Calu3 (cell line): ENCODE measurements around the gene THEMIS. TPM values are rescaled to one million over a fixed set of nuclear protein-coding genes. Genes with fewer than 3 reads are reported as not detected.

ENCODE experiments used
- Bru-seq: library from RNA; stranded (reverse); fragments of 400-500 nt; gene quantifications from one replicate; lab custom pipeline; 2021; lab: Mats Ljungman, UMichigan
- BruChase-seq, 2 experiments: library from RNA; stranded (reverse); fragments of 400-500 nt; gene quantifications; one replicate each; lab custom pipeline; 2021; lab: Mats Ljungman, UMichigan
- BruUV-seq: library from RNA; stranded (reverse); fragments of 400-500 nt; replicated peaks from 2 replicates; lab custom pipeline; 2021; lab: Mats Ljungman, UMichigan
- CTCF ChIA-PET: fragments of 300-600 bp; sonication (Branson Sonifier 250); formaldehyde crosslinking; loops from one replicate; lab custom pipeline; 2022; ENCODE audit warnings: antibody characterized with exemption; lab: Charles Lee
- DNase-seq: peaks from one replicate; pipeline ENCODE4 v3.0.0; 2022
- H3K27ac Mint-ChIP-seq: one replicate; pipeline ENCODE4 v1.8.0; 2022; ENCODE audit warnings: mixed read lengths; ENCODE audit not compliant: unreplicated experiment
- H3K27me3 Mint-ChIP-seq: one replicate; pipeline ENCODE4 v1.8.0; 2022; ENCODE audit warnings: mixed read lengths; ENCODE audit not compliant: unreplicated experiment
- H3K36me3 Mint-ChIP-seq: one replicate; pipeline ENCODE4 v1.8.0; 2022; ENCODE audit warnings: mild to moderate bottlenecking, moderate library complexity, mixed read lengths; ENCODE audit not compliant: insufficient read depth, unreplicated experiment
- H3K4me1 Mint-ChIP-seq: one replicate; pipeline ENCODE4 v1.8.0; 2022; ENCODE audit warnings: mild to moderate bottlenecking, low read depth, mixed read lengths; ENCODE audit not compliant: unreplicated experiment
- H3K4me3 Mint-ChIP-seq: one replicate; pipeline ENCODE4 v1.8.0; 2022; ENCODE audit warnings: mild to moderate bottlenecking, low read depth, moderate library complexity, mixed read lengths; ENCODE audit not compliant: unreplicated experiment
- H3K9me3 Mint-ChIP-seq: one replicate; pipeline ENCODE4 v1.8.0; 2022; ENCODE audit warnings: low read depth, mixed read lengths; ENCODE audit not compliant: unreplicated experiment
- CTCF ChIP-seq: fragments of 200-600 bp; IDR thresholded peaks from one replicate; pipeline ENCODE4 v1.8.0; 2022; ENCODE audit warnings: antibody characterized with exemption; ENCODE audit not compliant: unreplicated experiment
- intact Hi-C: fragments of 100-400 bp; cut with micrococcal nuclease; formaldehyde crosslinking; loops from one replicate; pipeline ENCODE4 v1.10.0; 2022; ENCODE audit not compliant: unreplicated experiment
- long read RNA-seq: library from polyadenylated mRNA; stranded (forward); transcript quantifications from one replicate; pipeline ENCODE4 v2.0.0, GENCODE V29; 2022
- total RNA-seq: library from RNA; stranded (reverse); gene quantifications from 2 replicates; pipeline ENCODE4 v1.2.3, GENCODE V29; 2022

The THEMIS gene
- not detected in 2 replicates for total RNA-seq
- Bru-seq, nascent RNA: percentile 5 among the genes with signal in this experiment
- BruChase-seq, experiment 1, labeled RNA remaining after a 6-hour chase: percentile 7 among the genes with signal in this experiment
- BruChase-seq, experiment 2, labeled RNA remaining after a 2-hour chase: percentile 7 among the genes with signal in this experiment
- long read RNA-seq: 0 reads

GRCh38 chr6:127900935-127901334 is at the start of gene THEMIS:
Gene THEMIS, minus strand, starts transcription at chr6:127901058. Its CDS starts 126 bp downstream, at chr6:127900932.
- TF ChIP-seq CTCF: no peak
- intact Hi-C loops: no loop called here
- Mint-ChIP-seq H3K36me3 (no peaks in the 10 kb centered on the region), H3K27ac (no peak within 1 kb of the TSS), H3K9me3 (no peaks in the 10 kb centered on the region), H3K4me3 (no peak within 1 kb of the TSS), H3K4me1 (no peaks in the 10 kb centered on the region), H3K27me3 (no peaks in the 10 kb centered on the region)
- CTCF ChIA-PET: interaction anchor here (0.6 kb wide), 1 partner anchor 184 kb away, joined by 3 read pairs; no protein-coding TSS in a partner anchor
- no peak for DNase-seq
- no TSS peak for BruUV-seq

GRCh38 chr6:127949251-127949650 is 48.4 kb upstream of the THEMIS start:
- Mint-ChIP-seq H3K4me3 (no peak overlapping the region), H3K27me3 (no peaks in the 10 kb centered on the region), H3K36me3 (peaks cover 4% of the 10 kb centered on the region), H3K4me1 (no peaks in the 10 kb centered on the region), H3K27ac (no peak overlapping the region), H3K9me3 (no peaks in the 10 kb centered on the region)
- no TSS peak for BruUV-seq
- intact Hi-C loops: no loop called here
- no peak for TF ChIP-seq CTCF
- no peak for DNase-seq
- CTCF ChIA-PET: interaction anchor here (0.7 kb wide), 1 partner anchor 159 kb away, joined by 4 read pairs; no protein-coding TSS in a partner anchor

- BruUV-seq: no TSS peak
- H3K27me3 Mint-ChIP-seq: no peaks in the 10 kb centered on the region
- H3K36me3 Mint-ChIP-seq: peaks cover 4% of the 10 kb centered on the region
- intact Hi-C loops: no loop called here
- peaks cover 5% of the 10 kb centered on the region for H3K4me1 Mint-ChIP-seq
- CTCF ChIA-PET: no interaction called here
- H3K27ac Mint-ChIP-seq: no peak overlapping the region
- DNase-seq: no peak
- no peak overlapping the region for H3K4me3 Mint-ChIP-seq
- H3K9me3 Mint-ChIP-seq: no peaks in the 10 kb centered on the region
- no peak for TF ChIP-seq CTCF
Measured at GRCh38 chr6:127946388-127946787, 45.5 kb upstream of the THEMIS start.

GRCh38 chr6:127945434-127946097 is 44.7 kb upstream of the THEMIS start:
- CTCF ChIA-PET: no interaction called here
- intact Hi-C loops: no loop called here
- no peaks in the 10 kb centered on the region for H3K9me3 Mint-ChIP-seq

More at GRCh38 chr6:127945434-127946097, 44.7 kb upstream of the THEMIS start:
- H3K36me3 Mint-ChIP-seq: peaks cover 4% of the 10 kb centered on the region
- no peak for DNase-seq
- H3K27me3 Mint-ChIP-seq: no peaks in the 10 kb centered on the region
- no TSS peak for BruUV-seq
- no peak overlapping the region for H3K27ac Mint-ChIP-seq
- H3K4me1 Mint-ChIP-seq: peaks cover 10% of the 10 kb centered on the region
- H3K4me3 Mint-ChIP-seq: no peak overlapping the region
- no peak for TF ChIP-seq CTCF
